Loucy (cell line): Measurements from ENCODE around the gene GREB1.

Experiments used
- H2AFZ ChIP-seq: fragments of 200-600 bp; sonication (generic); 2 replicates; pipeline ENCODE4 v1.6.0; 2016; ENCODE audit warnings: antibody characterized with exemption, mild to moderate bottlenecking, low read length, moderate library complexity
- H3F3A ChIP-seq: fragments of 200-600 bp; 2 replicates; pipeline ENCODE4 v1.6.0; 2016; ENCODE audit warnings: antibody characterized with exemption, low read depth, mild to moderate bottlenecking
- H3K27me3 ChIP-seq: fragments of 200-600 bp; sonication (generic); 2 replicates; pipeline ENCODE4 v1.6.1; 2014; ENCODE audit warnings: low read length, mild to moderate bottlenecking; ENCODE audit not compliant: insufficient read depth, poor library complexity, severe bottlenecking
- H3K36me3 ChIP-seq: fragments of 200-600 bp; sonication (generic); 2 replicates; pipeline ENCODE4 v1.6.1; 2016; ENCODE audit warnings: low read length; ENCODE audit not compliant: insufficient read depth
- H3K4me1 ChIP-seq: fragments of 200-600 bp; sonication (generic); 2 replicates; pipeline ENCODE4 v1.5.1; 2014; ENCODE audit warnings: low read length, mild to moderate bottlenecking; ENCODE audit not compliant: insufficient read depth, poor library complexity, severe bottlenecking
- H3K4me2 ChIP-seq: fragments of 200-600 bp; sonication (generic); 2 replicates; pipeline ENCODE4 v1.6.0; 2014; ENCODE audit warnings: antibody characterized with exemption, low read length, low read depth, mild to moderate bottlenecking; ENCODE audit not compliant: poor library complexity, severe bottlenecking
- H3K4me3 ChIP-seq: fragments of 200-600 bp; sonication (generic); 2 replicates; pipeline ENCODE4 v1.5.1; 2014; ENCODE audit warnings: low read length, mild to moderate bottlenecking, mixed read lengths; ENCODE audit not compliant: poor library complexity, severe bottlenecking
- H3K79me2 ChIP-seq: fragments of 200-600 bp; sonication (generic); 2 replicates; pipeline ENCODE4 v1.6.1; 2014; ENCODE audit warnings: low read length; ENCODE audit not compliant: insufficient read depth
- H3K9ac ChIP-seq: fragments of 200-600 bp; sonication (generic); 2 replicates; pipeline ENCODE4 v1.6.0; 2014; ENCODE audit warnings: mild to moderate bottlenecking, low read depth, low read length, moderate library complexity; ENCODE audit not compliant: poor library complexity, severe bottlenecking
- H3K9me2 ChIP-seq: fragments of 200-600 bp; sonication (generic); replicated peaks from 2 replicates; pipeline ENCODE4 v1.6.1; 2016; ENCODE audit warnings: low read depth, low read length, mixed read lengths
- H3K9me3 ChIP-seq: fragments of 200-600 bp; sonication (generic); 2 replicates; pipeline ENCODE4 v1.6.1; 2014; ENCODE audit warnings: mild to moderate bottlenecking, antibody characterized with exemption, low read length, low read depth; ENCODE audit not compliant: insufficient read depth
- H4K20me1 ChIP-seq: fragments of 200-600 bp; sonication (generic); 2 replicates; pipeline ENCODE4 v1.6.0; 2014; ENCODE audit warnings: antibody characterized with exemption, low read length, mild to moderate bottlenecking; ENCODE audit not compliant: insufficient read depth, poor library complexity, severe bottlenecking
- EZH2phosphoT487 ChIP-seq: fragments of 200-600 bp; IDR thresholded peaks from 2 replicates; pipeline ENCODE4 v1.6.1; 2018; ENCODE audit warnings: antibody characterized with exemption, mild to moderate bottlenecking, moderate library complexity, borderline replicate concordance
- TF ChIP-seq, protein P1 (sequence below): fragments of 200-600 bp; sonication (generic); conservative IDR thresholded peaks from 2 replicates; pipeline ENCODE4 v1.5.1; 2014; ENCODE audit warnings: mild to moderate bottlenecking, antibody characterized with exemption, low read length

Gene GREB1

DNA sequence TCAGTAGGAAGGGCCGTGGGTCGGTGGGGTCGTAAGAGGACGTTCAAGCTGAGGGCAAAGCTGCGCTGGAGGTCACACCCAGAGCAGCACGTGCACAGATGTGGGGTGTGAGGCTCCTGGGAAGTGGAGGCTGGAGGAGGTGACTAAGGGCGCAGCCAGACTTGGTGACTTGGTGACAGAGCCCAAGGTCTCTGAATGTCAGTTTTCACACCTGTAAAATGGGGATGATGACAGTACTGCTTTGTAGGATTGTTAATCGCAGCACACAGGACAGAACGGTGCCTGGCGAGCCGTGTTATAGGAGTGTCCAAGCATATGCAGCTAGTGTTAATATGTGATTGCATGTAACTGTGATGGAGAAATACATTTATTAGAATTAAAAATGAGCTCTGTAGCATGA, 95.4 kb downstream of the GREB1 start:
- Histone ChIP-seq H3F3A (no peaks in the 10 kb centered on the region), H3K9me3 (no peaks in the 10 kb centered on the region), H3K9ac (no peak overlapping the region), H3K79me2 (no peaks in the 10 kb centered on the region), H3K36me3 (no peaks in the 10 kb centered on the region), H3K4me2 (no peak overlapping the region), H4K20me1 (no peaks in the 10 kb centered on the region), H3K4me1 (no peaks in the 10 kb centered on the region), H3K27me3 (no peaks in the 10 kb centered on the region), H2AFZ (no peak overlapping the region), H3K4me3 (no peak overlapping the region), H3K9me2 (no peaks in the 10 kb centered on the region)
- TF ChIP-seq, protein P1, sequence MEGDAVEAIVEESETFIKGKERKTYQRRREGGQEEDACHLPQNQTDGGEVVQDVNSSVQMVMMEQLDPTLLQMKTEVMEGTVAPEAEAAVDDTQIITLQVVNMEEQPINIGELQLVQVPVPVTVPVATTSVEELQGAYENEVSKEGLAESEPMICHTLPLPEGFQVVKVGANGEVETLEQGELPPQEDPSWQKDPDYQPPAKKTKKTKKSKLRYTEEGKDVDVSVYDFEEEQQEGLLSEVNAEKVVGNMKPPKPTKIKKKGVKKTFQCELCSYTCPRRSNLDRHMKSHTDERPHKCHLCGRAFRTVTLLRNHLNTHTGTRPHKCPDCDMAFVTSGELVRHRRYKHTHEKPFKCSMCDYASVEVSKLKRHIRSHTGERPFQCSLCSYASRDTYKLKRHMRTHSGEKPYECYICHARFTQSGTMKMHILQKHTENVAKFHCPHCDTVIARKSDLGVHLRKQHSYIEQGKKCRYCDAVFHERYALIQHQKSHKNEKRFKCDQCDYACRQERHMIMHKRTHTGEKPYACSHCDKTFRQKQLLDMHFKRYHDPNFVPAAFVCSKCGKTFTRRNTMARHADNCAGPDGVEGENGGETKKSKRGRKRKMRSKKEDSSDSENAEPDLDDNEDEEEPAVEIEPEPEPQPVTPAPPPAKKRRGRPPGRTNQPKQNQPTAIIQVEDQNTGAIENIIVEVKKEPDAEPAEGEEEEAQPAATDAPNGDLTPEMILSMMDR: no peak
- no peak for TF ChIP-seq EZH2phosphoT487

DNA sequence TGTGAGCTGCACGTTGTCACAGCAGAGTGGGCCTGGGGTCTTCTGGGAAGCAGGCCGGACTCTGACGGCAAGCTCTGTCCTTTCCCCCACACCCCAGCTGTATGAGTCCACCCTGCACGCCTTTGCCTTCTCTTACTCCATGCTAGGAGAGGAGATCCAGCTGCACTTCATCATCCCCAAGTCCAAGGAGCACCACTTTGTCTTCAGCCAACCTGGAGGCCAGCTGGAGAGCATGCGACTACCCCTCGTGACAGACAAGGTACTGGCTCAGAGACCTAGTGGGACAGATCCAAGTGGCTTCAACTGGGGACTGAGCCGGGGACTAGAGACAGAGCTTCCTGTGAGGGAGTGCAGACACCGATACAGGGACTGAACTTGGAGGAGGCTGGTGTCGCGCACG, 96.0 kb downstream of the GREB1 start:
- Histone ChIP-seq H3K4me3 (no peak overlapping the region), H3K36me3 (no peaks in the 10 kb centered on the region), H3K4me1 (no peaks in the 10 kb centered on the region), H2AFZ (no peak overlapping the region), H4K20me1 (no peaks in the 10 kb centered on the region), H3K9me3 (no peaks in the 10 kb centered on the region), H3F3A (no peaks in the 10 kb centered on the region), H3K9ac (no peak overlapping the region), H3K27me3 (no peaks in the 10 kb centered on the region), H3K4me2 (no peak overlapping the region), H3K9me2 (no peaks in the 10 kb centered on the region), H3K79me2 (no peaks in the 10 kb centered on the region)
- no peak for TF ChIP-seq EZH2phosphoT487
- TF ChIP-seq, protein P1: no peak

DNA sequence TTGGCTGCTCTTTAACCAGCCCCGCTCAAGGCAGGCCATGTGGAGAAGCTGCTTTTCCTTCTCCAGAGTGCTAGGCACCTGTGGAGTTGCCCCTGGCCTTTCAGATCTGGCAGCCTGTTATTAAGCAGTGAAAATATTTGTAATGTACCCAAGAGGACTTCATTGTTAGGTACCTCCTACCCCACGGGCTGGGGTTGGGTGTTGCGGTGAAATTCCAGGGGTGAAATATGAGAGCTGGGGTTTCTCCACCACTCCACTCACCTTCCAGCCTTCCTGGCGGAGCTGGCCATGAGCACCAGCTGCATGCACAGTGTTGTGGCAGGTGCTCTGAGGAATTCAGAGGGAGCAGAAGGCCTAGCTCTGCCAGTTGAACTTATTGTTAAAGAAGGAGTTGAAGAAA, 97.0 kb downstream of the GREB1 start:
- Histone ChIP-seq H3K4me3 (no peak overlapping the region), H3K9ac (no peak overlapping the region), H2AFZ (no peak overlapping the region), H3K9me2 (no peaks in the 10 kb centered on the region), H3K79me2 (no peaks in the 10 kb centered on the region), H3K27me3 (no peaks in the 10 kb centered on the region), H3K4me1 (no peaks in the 10 kb centered on the region), H3K9me3 (no peaks in the 10 kb centered on the region), H3K4me2 (no peak overlapping the region), H3F3A (no peaks in the 10 kb centered on the region), H3K36me3 (no peaks in the 10 kb centered on the region), H4K20me1 (no peaks in the 10 kb centered on the region)
- no peak for TF ChIP-seq EZH2phosphoT487
- TF ChIP-seq, protein P1: no peak
